GM19455 (cell line): ENCODE results near the gene CCDC184.
A peak's percentile ranks its signal among the peaks of the same experiment; 100 is the strongest.

Experiments
- ATAC-seq: cut with Tn5 transposase; IDR thresholded peaks from one replicate; pipeline ENCODE4 v1.9.1; 2021; ENCODE audit not compliant: unreplicated experiment

The CCDC184 gene

GRCh38 chr12:48177982-48178381, 5.5 kb upstream of the CCDC184 start:
- no peak for ATAC-seq

GRCh38 chr12:48179466-48179865, 4.0 kb upstream of the CCDC184 start:
- ATAC-seq = no peak

GRCh38 chr12:48180424-48180823, 3.0 kb upstream of the CCDC184 start:
- no peak for ATAC-seq

- no peak for ATAC-seq
These were observed 2.5 kb upstream of the CCDC184 start for GRCh38 chr12:48180857-48181495.

GRCh38 chr12:48182631-48183030, 813 bp upstream of the CCDC184 start:
- ATAC-seq = no peak

GRCh38 chr12:48183876-48184548, 568 bp downstream of the CCDC184 start:
- no peak for ATAC-seq

GRCh38 chr12:48184549-48184922, 1.1 kb downstream of the CCDC184 start:
- ATAC-seq = no peak

GRCh38 chr12:48185181-48185919, 1.9 kb downstream of the CCDC184 start:
- ATAC-seq = no peak

- ATAC-seq = no peak
These were observed 4.7 kb downstream of the CCDC184 start for GRCh38 chr12:48187916-48188695.

GRCh38 chr12:48189331-48190125, 6.1 kb downstream of the CCDC184 start:
- ATAC-seq = no peak

- no peak for ATAC-seq
These were observed 7.7 kb downstream of the CCDC184 start for GRCh38 chr12:48191096-48191495.

- ATAC-seq = no peak
These were observed 9.4 kb downstream of the CCDC184 start for GRCh38 chr12:48192861-48193260.

- ATAC-seq = no peak
These were observed 10.2 kb downstream of the CCDC184 start for GRCh38 chr12:48193623-48194022.

- ATAC-seq = no peak
These were observed 11.4 kb downstream of the CCDC184 start for GRCh38 chr12:48194799-48195201.

- ATAC-seq = peak; percentile 21
These were observed 14.1 kb downstream of the CCDC184 start for GRCh38 chr12:48197549-48197970.

- peak; percentile 100 for ATAC-seq
These were observed 14.7 kb downstream of the CCDC184 start for GRCh38 chr12:48197971-48198671.

GRCh38 chr12:48198672-48198971, 15.2 kb downstream of the CCDC184 start:
- ATAC-seq = peak; percentile 19

- no peak for ATAC-seq
These were observed 15.5 kb downstream of the CCDC184 start for GRCh38 chr12:48198985-48199384.

GRCh38 chr12:48199774-48200221, 16.4 kb downstream of the CCDC184 start:
- no peak for ATAC-seq

- ATAC-seq = no peak
These were observed 17.6 kb downstream of the CCDC184 start for GRCh38 chr12:48201091-48201490.
